ENCODE results near the gene TMEM119. TPM values are rescaled to one million over a fixed set of nuclear protein-coding genes. Genes with fewer than 3 reads are reported as not detected.

TMEM119 gene
- total and polyA plus RNA-seq, 2 of the 8 experiments (the other 6 are each of a cell fraction or from before 2014, with no cell fraction given), result 0.35 to 0.61 TPM

DNA sequence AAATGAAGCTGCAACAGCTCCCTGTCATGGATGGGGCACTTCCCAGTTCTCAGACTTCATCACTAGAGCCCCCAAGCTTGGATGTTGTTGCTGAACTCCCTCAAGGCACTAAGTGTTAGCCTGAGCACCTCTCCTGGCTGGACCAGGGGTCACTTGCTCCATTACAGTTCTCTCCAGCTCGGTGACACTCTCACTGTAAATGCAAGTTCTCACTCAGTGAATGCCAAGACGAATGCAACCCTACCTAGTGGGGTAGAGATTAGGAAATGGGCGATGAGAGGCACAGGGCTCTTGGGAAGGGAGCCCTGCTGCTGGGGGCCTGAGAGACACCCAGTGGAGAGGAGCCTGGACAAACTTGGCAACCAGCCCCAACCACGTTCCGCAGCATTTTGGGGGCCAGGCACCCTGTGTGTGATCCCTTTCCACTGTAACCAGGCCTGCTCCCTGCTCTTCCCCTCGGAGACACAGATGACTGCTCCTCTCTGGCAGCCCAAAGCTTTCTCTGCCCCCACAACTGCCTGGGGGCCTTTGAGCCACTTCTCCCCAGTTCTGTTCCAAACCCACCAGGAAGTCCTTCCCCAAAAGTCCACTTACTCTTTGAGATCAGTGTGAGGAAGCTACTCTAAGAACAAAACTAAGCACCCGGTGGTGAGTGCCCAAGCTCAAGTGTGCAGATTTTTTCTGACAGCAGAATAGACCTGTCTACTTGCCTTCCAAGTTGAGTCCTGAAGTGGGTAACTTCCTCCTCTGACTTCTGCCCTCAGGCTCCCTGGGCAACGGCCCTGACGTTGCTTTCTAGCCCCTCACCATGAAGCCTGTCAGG is 43.8 kb upstream of the TMEM119 start:
- Histone ChIP-seq H3K23ac (ENCODE audit: insufficient read length) (no peak overlapping the region), H4K8ac (ENCODE audit: extremely low read depth, insufficient read depth, low read length) (no peak overlapping the region), H3K79me2 (ENCODE audit: control insufficient read depth in 1 of 2, insufficient read depth in 2 of 2, low read length in 2 of 2) (no peaks in the 10 kb centered on the region), H3K27me3 (replicated peaks in 1 of 4; ENCODE audit: control insufficient read depth in 3 of 4, extremely low read depth in 1 of 4, insufficient read depth in 3 of 4, low read length in 3 of 4) (no peaks in the 10 kb centered on the region), H3K36me3 (ENCODE audit: control insufficient read depth in 2 of 4, insufficient read depth in 4 of 4, low read length in 3 of 4) (peaks cover 2 to 11% (median 4%) of the 10 kb centered on the region in 4 experiments; a peak in 5 of 8 replicates), H3K27ac (ENCODE audit: low read depth, low read length) (no peak overlapping the region), H2AFZ (ENCODE audit: low read length) (no peak overlapping the region), H3K4ac (replicated peaks; ENCODE audit: insufficient read length, low read depth, low read length) (no peak overlapping the region), H4K5ac (ENCODE audit: insufficient read length, low read depth, low read length) (no peak overlapping the region), H3K4me2 (ENCODE audit: insufficient read depth in 1 of 2, low read depth in 2 of 2, low read length in 2 of 2) (no peak overlapping the region), H3K4me1 (replicated peaks in 1 of 4; ENCODE audit: control insufficient read depth in 3 of 4, insufficient read depth in 4 of 4, low read length in 3 of 4) (peaks cover 14 to 23% (median 17%) of the 10 kb centered on the region in 4 experiments), H3K4me3 (ENCODE audit: extremely low read depth in 1 of 4, insufficient read depth in 2 of 4, low read depth in 3 of 4, low read length in 4 of 4) (no peak overlapping the region), H3K14ac (ENCODE audit: insufficient read length) (no peak overlapping the region), H2BK15ac (ENCODE audit: low read length) (no peak overlapping the region), H2BK12ac (ENCODE audit: low read depth, low read length) (no peak overlapping the region), H2BK5ac (ENCODE audit: low read depth, low read length) (no peak overlapping the region), H2BK20ac (ENCODE audit: low read length) (no peak overlapping the region), H4K20me1 (replicated peaks in 1 of 2; ENCODE audit: control insufficient read depth in 1 of 2, insufficient read depth in 2 of 2, low read length in 2 of 2) (no peaks in the 10 kb centered on the region), H2BK120ac (replicated peaks; ENCODE audit: low read depth, low read length) (no peak overlapping the region), H4K91ac (replicated peaks; ENCODE audit: insufficient read length, low read length) (no peak overlapping the region), H3K23me2 (ENCODE audit: low read depth, low read length) (no peaks in the 10 kb centered on the region), H3K18ac (ENCODE audit: extremely low read depth, low read length) (no peak overlapping the region), H3K56ac (replicated peaks; ENCODE audit: insufficient read length, low read depth, low read length) (no peak overlapping the region), H3K9me3 (ENCODE audit: insufficient read depth in 2 of 2, low read depth in 1 of 2, low read length in 1 of 2) (no peaks in the 10 kb centered on the region), H2AK5ac (ENCODE audit: low read depth, low read length) (no peak overlapping the region), H3K79me1 (ENCODE audit: low read depth, low read length) (no peaks in the 10 kb centered on the region), H3K9ac (replicated peaks in 1 of 4; ENCODE audit: extremely low read depth in 1 of 4, low read depth in 3 of 4, low read length in 3 of 4) (no peak overlapping the region)
- TF ChIP-seq BRCA1 (IDR thresholded peaks at IDR 0.05; ENCODE audit: low read depth, low read length) (no peak), POLR2A (IDR thresholded peaks at IDR 0.05; ENCODE audit: control extremely low read depth in 1 of 2, low read depth in 2 of 2, low read length in 2 of 2) (peak in 1 of 2 experiments; percentile 40; a peak in 1 of 3 replicates), SUZ12 (IDR thresholded peaks at IDR 0.05; ENCODE audit: low read length) (no peak), RBBP5 (IDR thresholded peaks at IDR 0.05; ENCODE audit: borderline replicate concordance, low read depth, low read length) (no peak), TEAD4 (IDR thresholded peaks at IDR 0.05; ENCODE audit: low read depth, low read length) (no peak)
- no peak for DNase-seq (ENCODE audit: low read depth in 1 of 2, low spot score in 2 of 2)
- WGBS, 2 experiments (ENCODE audit: extremely low coverage in 1 of 2, insufficient coverage in 1 of 2, insufficient read length in 1 of 2, insufficient replicate concordance in 2 of 2, low coverage in 1 of 2, low lambda C conversion rate in 2 of 2, missing lambda C conversion rate in 1 of 2), result 92% methylated on average over 9 of the region's 9 CpGs; no CpG with 5 or more reads in 1 of the 2 experiments
- ChIA-PET POLR2A (ENCODE audit: partially characterized antibody) (interaction anchor here (0.8 to 1.8 kb wide), 4 partner anchors 11 to 50 kb away, joined by 3 to 6 read pairs (median 3); no protein-coding TSS in a partner anchor), CTCF (ENCODE audit: partially characterized antibody) (interaction anchor here (0.7 to 10.0 kb wide), 6 partner anchors 21 to 127 kb away, joined by 3 to 90 read pairs (median 4); no protein-coding TSS in a partner anchor)
- no peak for FAIRE-seq
